ENCODE measurements around the gene FRS3.
A peak's percentile ranks its signal among the peaks of the same experiment; 100 is the strongest.

FRS3 gene

DNA sequence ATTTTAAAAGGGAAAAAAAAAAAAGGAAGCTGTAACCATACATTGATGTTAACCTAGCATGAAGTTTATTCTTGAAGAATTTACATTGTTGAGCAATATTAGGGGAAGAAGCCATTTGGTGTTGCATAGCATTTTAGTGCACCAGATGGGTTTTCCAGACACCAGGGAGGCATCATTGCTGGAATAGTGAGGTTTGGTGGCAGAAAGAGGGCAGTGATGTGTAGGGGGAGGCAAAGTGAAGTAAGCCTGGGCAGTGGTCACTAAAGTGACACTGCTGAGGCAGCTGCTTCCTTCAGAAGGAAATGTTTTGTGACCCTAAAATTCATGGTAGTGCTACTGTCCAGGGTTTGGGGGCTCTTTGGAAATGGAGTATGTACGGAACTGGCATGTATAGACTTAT, 10.3 kb upstream of the FRS3 start:
- DNase-seq: no peak

DNA sequence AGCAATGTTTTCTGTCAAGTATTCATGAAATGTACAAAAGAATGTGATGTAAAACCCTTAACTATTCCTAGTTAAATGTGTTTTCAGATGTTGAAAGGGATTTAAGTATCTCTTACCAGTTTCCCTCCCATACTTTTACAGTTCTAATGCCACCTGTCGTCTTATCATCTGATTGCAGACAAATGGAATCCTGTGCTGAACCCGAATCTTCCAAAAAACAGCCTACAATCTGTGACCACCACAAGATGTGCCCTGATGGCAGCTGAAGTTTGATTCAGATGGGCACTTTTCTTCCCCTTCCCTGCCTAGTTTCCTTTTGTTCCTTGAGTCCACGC, 9.7 kb upstream of the FRS3 start:
- DNase-seq: no peak

GRCh38 chr6:41787219-41787917, 7.7 kb upstream of the FRS3 start, which contains the start of gene TOMM6:
TOMM6 (plus strand) TSS chr6:41787694; CDS start chr6:41787698, 4 bp downstream.
- DNase-seq: peak; percentile 81

DNA sequence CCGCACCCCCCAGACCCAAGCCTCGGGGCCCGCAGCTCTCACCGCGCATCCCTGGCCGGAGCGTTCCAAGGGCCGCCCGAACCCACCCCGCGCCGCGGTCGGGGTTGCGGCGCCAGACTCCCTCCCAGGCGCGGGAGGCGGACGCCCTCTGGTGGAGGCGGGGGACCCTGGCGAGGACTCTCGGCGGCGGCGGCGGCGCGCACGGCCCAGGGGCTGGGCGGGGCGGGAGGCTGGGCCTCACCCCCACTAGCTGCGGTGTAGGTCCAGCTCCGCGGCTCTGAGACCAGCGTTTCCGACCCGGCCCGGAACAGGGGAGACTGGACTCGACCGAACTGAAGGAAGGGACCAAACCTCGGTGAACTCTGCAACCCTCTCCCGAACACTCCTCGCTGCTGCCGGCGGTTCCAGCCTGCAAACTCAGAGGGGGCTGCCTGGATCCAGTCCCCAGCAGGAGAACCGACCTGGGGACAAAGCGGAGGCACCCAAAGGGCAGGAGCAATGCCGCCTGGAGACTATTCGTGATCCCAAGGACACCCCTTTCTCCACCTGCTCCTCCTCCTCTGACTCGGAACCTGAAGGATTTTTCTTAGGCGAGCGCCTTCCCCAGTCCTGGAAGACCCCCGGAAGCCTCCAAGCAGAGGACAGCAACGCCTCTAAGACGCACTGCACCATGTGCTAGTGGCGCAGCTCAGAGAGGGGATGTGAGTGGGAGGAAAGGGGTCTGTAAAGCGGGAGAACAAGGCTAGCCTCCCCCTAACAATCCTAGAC, 6.9 kb upstream of the FRS3 start:
- peak; percentile 44 for DNase-seq

DNA sequence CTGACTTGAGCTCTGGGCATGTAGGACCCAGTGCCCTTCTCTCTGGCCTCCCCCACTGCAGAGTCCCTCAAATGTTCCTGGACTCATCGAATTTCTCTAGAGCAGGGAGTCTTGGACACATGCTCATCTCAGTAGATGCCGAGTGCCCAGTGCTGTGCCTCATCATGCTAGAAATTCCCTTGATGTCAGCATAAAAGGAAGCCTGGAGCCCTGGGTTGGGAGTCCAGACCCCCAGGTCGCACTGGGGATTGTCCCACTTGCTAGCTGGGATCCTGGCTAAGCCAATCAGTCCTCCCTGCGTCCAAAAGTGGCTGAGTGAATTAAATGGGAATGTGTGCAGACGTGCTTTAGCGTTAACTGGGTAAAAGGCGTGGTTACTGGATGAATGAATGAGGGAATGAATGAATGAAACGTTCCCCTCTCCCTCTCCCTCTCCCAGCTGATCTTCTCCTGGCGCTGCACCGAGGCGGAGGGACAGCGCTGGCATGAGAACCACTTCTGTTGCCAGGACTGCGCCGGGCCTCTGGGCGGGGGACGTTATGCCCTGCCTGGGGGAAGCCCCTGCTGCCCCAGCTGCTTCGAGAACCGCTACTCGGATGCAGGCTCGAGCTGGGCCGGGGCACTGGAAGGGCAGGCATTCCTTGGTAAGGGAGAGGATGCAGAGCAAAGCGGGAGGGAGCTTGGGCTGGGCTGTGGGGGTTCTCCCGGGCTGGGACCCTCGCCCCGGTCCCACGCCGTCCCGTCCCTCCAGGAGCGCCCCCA, 6.2 kb upstream of the FRS3 start:
- DNase-seq: no peak

GRCh38 chr6:41785254-41785653, 5.6 kb upstream of the FRS3 start:
- DNase-seq: no peak

DNA sequence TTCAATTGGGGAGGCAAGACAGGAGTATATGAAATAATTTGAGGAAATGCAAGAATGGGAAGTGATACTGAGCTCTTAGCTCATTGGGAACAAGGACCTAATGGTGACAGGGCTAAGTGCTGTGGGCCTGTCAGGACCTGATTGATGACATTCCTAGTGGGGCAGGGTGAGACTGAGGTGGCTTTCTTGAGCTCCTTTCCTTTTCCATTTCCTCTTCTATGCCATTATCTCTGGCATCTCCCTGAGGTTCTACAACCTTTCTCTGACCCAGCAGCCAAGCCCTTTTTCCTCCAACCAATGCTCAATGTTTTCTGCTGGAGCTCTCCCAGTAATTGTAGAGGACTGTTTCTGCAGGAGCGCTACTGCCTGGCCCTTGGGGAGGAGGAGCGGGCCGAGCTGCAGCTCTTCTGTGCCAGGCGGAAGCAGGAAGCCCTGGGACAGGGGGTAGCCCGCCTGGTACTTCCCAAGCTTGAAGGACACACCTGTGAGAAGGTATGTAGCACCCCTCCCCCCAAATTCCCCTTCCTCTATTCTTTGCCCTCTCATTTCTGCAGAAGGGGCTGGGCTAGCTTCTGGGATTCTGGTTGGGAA, 5.0 kb upstream of the FRS3 start:
- DNase-seq: no peak

DNA sequence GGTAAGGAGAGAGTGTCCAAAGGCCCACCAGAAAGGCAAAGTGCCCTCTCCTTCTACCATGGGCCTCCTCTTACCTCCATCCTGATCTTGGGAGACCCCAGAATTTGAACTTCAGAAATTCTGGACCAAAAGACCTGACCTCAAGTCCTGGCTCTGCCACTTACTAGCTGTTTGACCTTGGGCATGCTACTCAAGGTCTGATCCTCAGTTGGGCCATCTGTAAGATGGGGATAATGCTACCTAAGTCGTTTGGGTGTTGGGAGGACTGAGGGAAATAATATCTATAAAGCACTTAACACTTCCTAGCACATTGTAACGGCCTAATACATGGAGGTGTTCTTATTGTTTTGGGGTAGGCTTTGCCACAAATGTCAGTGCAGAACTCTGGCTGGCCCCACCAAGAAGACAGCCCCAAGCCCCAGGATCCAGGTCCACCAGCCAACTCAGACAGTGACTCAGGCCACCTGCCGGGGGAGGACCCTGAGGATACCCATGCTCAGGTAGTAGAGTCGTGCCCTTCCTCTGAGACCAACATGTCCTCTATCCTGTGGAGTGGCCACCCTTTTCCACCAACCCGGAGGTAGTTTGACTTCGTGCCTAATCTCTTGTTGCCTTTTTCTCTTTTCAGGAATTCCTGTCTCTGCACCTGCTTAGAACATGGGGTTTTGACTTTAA, 3.5 kb upstream of the FRS3 start:
- DNase-seq: no peak

GRCh38 chr6:41781366-41781730, 1.6 kb upstream of the FRS3 start:
- no peak for DNase-seq

GRCh38 chr6:41780551-41781365, 1.1 kb upstream of the FRS3 start, which contains the start of gene PRICKLE4:
PRICKLE4 (plus strand) TSS chr6:41780782; CDS start chr6:41783474, 2,692 bp downstream.
- no peak for DNase-seq

GRCh38 chr6:41779336-41779735, 364 bp downstream of the FRS3 start:
- no peak for DNase-seq

DNA sequence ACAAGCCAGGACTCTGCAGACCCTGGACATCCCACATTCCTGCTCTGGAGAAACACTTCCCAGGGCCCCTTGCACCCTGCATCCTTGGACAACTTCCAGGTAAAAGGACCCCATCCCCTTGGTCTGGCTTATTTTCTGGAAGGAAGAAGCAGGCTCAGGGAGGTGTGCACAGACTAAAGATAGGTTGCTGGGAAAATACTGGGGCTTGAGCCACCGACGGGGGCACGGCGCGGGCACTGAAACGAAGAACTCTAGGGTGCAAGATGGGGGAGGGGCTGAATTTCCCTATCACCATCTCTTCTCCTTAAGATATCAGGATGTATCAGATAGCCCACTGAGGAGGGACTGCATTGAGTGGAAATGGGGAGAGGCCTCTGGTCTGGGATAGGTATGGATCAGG, 805 bp downstream of the FRS3 start:
- DNase-seq: no peak

- no peak for DNase-seq
Observed at GRCh38 chr6:41777551-41778285, 2.0 kb downstream of the FRS3 start.

DNA sequence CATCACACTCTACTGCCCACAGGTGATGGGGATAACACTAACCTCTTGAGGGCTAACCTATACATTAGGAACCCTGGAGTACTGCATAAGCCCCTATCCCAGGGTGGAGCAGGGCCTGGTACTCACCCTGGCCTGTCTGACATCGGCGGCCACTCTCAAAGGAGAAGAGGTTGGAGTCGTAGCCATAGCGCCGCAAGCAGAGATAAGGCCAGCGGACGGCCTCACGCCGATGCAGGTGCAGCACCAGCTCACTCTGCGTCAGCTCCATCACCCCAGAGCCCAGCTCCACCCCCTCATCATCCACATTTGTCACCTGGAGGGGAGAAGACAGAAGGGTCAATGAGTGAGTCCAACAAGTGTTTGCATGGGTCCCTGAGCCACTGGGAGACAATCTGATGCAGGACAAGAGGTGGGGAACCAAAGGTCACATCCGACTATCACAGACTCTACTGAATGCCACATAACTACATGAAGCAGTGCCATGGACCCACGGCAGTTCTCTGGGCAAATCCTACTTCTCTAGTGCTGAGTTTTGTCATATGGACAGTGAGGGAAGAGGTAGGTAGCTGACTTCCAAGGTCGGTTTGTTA, 4.3 kb downstream of the FRS3 start:
- no peak for DNase-seq

DNA sequence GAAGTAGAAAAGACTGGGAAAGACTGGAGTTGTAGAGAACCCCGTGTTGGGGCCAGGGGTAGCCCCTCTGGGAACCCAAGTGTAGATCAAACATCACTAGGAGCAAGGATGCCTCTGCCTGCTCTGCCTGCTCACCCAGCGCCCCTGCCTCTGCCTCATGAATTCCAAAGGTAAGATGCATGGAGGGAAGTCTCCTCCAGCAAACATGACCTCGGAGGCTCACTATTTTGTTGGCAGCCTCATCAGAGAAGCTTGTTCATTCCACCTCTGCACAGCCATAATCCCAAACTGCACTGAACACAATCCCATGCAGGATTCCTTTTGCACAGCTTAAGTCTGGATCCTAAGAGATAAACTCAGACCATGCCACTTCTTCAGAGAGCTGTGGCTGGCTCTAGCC, 4.9 kb downstream of the FRS3 start:
- DNase-seq: no peak

- no peak for DNase-seq
Observed at GRCh38 chr6:41771058-41771983, 8.4 kb downstream of the FRS3 start.

GRCh38 chr6:41770381-41771057, 9.2 kb downstream of the FRS3 start:
- DNase-seq: no peak

- no peak for DNase-seq
Observed at GRCh38 chr6:41769376-41769775, 10.3 kb downstream of the FRS3 start.
